8988T (cell line): Measurements from ENCODE around the gene SUSD4.

Source experiments
- DNase-seq: peaks from one replicate; pipeline ENCODE4 v3.0.0; 2011

Gene SUSD4

GRCh38 chr1:223227031-223227430, 136.9 kb downstream of the SUSD4 start:
- DNase-seq = no peak

- no peak for DNase-seq
These were observed 137.7 kb downstream of the SUSD4 start for GRCh38 chr1:223226271-223226670.

GRCh38 chr1:223225481-223225880, 138.5 kb downstream of the SUSD4 start:
- DNase-seq = no peak

GRCh38 chr1:223225061-223225460, 138.9 kb downstream of the SUSD4 start:
- no peak for DNase-seq

GRCh38 chr1:223224465-223224864, 139.5 kb downstream of the SUSD4 start:
- no peak for DNase-seq

- no peak for DNase-seq
These were observed 140.6 kb downstream of the SUSD4 start for GRCh38 chr1:223223091-223223995.

- no peak for DNase-seq
These were observed 141.6 kb downstream of the SUSD4 start for GRCh38 chr1:223222377-223222776.

GRCh38 chr1:223221686-223222085, 142.3 kb downstream of the SUSD4 start:
- DNase-seq = no peak

GRCh38 chr1:223219846-223220610, 143.9 kb downstream of the SUSD4 start:
- DNase-seq = no peak

- no peak for DNase-seq
These were observed 144.7 kb downstream of the SUSD4 start for GRCh38 chr1:223219318-223219635.

- DNase-seq = no peak
These were observed 146.2 kb downstream of the SUSD4 start for GRCh38 chr1:223217781-223218180.

GRCh38 chr1:223216531-223217205, 147.3 kb downstream of the SUSD4 start:
- DNase-seq = no peak

- no peak for DNase-seq
These were observed 147.9 kb downstream of the SUSD4 start for GRCh38 chr1:223216074-223216473.

GRCh38 chr1:223215026-223215425, 148.9 kb downstream of the SUSD4 start:
- DNase-seq = no peak

- DNase-seq = no peak
These were observed 149.6 kb downstream of the SUSD4 start for GRCh38 chr1:223214261-223214807.

GRCh38 chr1:223212441-223212840, 151.5 kb downstream of the SUSD4 start:
- DNase-seq = no peak

GRCh38 chr1:223211323-223211985, 152.5 kb downstream of the SUSD4 start:
- no peak for DNase-seq

- no peak for DNase-seq
These were observed 153.2 kb downstream of the SUSD4 start for GRCh38 chr1:223210788-223211120.

GRCh38 chr1:223209992-223210787, 153.8 kb downstream of the SUSD4 start:
- no peak for DNase-seq

- no peak for DNase-seq
These were observed 154.6 kb downstream of the SUSD4 start for GRCh38 chr1:223209293-223209898.
